Testis (tissue), 3 donors: Measurements from ENCODE around the gene CTSK. TPM values are rescaled to one million over a fixed set of nuclear protein-coding genes. Genes with fewer than 3 reads are reported as not detected.

Experiments used
- DNase-seq: peaks from one replicate; pipeline ENCODE4 v3.0.0-alpha.2; 2019
- H3K27ac ChIP-seq, 2 donors: fragments of 200-600 bp; sonication (generic); one replicate each; pipeline ENCODE4 v1.5.1; 2019
- H3K27me3 ChIP-seq: fragments of 200-600 bp; sonication (generic); one replicate; pipeline ENCODE4 v1.5.1; 2019
- H3K36me3 ChIP-seq: fragments of 200-600 bp; sonication (generic); one replicate; pipeline ENCODE4 v1.5.1; 2017; ENCODE audit warnings: low read depth; ENCODE audit errors: missing control alignments
- H3K4me1 ChIP-seq: fragments of 200-600 bp; sonication (generic); one replicate; pipeline ENCODE4 v1.5.1; 2019
- H3K4me3 ChIP-seq, 2 donors: fragments of 200-600 bp; sonication (generic); one replicate each; pipeline ENCODE4 v1.5.1; 2017 to 2019
- H3K9me3 ChIP-seq: fragments of 200-600 bp; sonication (generic); one replicate; pipeline ENCODE4 v1.5.1; 2017
- POLR2A ChIP-seq: fragments of 450-650 bp; IDR thresholded peaks from one replicate; pipeline ENCODE4 v1.6.1; 2017; ENCODE audit warnings: antibody characterized with exemption, mild to moderate bottlenecking, moderate library complexity
- WGBS, 2 donors: methylation state at CpG; one replicate each; pipeline ENCODE4 v1.1.5; 2018; 5-methylcytosine and 5-hydroxymethylcytosine counted together
- intact Hi-C: fragments of 100-400 bp; cut with DNase I; formaldehyde crosslinking; loops from one replicate; pipeline ENCODE4 v1.15.1; 2023; ENCODE audit warnings: low total_unique reads
- polyA plus RNA-seq: library from polyadenylated mRNA; stranded (reverse); fragments of 350-450 nt; fragmentation: Illumina TruSeq; extraction: RNeasy Lipid Tissue Mini Kit (QIAGEN cat#74804); gene quantifications from one replicate; pipeline ENCODE4 v1.2.3, GENCODE V29; 2014; ENCODE audit warnings: low read depth, low replicate concordance; ENCODE audit not compliant: insufficient read depth
- total RNA-seq, 2 donors: library from RNA; depleted of rRNA; stranded (reverse); fragments of >200 nt; gene quantifications; one replicate each; pipeline ENCODE4 v1.2.3, GENCODE V29; 2016
- TF ChIP-seq, protein P1 (sequence below), 3 experiments: fragments of 450-650 bp in 2 of 3; fragments of 200-600 bp in 1 of 3; sonication (generic) in 1 of 3; IDR thresholded peaks; one replicate each; pipeline ENCODE4 v1.5.1; 2016 to 2019; ENCODE audit warnings: antibody characterized with exemption in 3 of 3, mild to moderate bottlenecking in 2 of 3, moderate library complexity in 1 of 3

Gene CTSK
- total and polyA plus RNA-seq, 3 donors from 2014 or later, result 15.4 to 56.9 (median 24.7) TPM

DNA sequence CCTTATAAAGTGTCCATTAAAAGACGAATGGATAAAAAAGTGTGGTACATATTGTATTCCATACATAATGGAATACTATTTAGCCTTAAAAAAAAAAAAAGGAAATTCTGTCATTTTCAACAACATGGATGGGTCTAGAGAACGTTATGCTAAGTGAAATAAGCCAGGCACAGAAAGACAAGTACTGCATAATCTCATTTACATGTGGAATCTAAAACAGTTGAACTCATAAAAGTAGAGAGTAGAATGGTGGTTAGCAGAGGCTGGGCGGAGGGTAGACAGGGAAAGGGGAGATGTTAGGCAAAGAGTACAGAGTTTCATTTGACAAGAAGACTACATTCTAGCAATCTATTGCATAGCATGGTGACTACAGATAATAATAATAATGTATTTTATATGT is 45.0 kb downstream of the CTSK start:
- peaks cover 3% of the 10 kb centered on the region for H3K4me1 ChIP-seq
- DNase-seq, result no peak
- no peaks in the 10 kb centered on the region for H3K36me3 ChIP-seq
- H3K27ac ChIP-seq, result no peak overlapping the region
- H3K4me3 ChIP-seq, result no peak overlapping the region
- H3K27me3 ChIP-seq, result no peaks in the 10 kb centered on the region
- WGBS, 2 donors, result 78 to 90% methylated on average over 3 of the region's 3 CpGs
- intact Hi-C loops, result no loop called here
- TF ChIP-seq POLR2A, result no peak
- TF ChIP-seq, protein P1, sequence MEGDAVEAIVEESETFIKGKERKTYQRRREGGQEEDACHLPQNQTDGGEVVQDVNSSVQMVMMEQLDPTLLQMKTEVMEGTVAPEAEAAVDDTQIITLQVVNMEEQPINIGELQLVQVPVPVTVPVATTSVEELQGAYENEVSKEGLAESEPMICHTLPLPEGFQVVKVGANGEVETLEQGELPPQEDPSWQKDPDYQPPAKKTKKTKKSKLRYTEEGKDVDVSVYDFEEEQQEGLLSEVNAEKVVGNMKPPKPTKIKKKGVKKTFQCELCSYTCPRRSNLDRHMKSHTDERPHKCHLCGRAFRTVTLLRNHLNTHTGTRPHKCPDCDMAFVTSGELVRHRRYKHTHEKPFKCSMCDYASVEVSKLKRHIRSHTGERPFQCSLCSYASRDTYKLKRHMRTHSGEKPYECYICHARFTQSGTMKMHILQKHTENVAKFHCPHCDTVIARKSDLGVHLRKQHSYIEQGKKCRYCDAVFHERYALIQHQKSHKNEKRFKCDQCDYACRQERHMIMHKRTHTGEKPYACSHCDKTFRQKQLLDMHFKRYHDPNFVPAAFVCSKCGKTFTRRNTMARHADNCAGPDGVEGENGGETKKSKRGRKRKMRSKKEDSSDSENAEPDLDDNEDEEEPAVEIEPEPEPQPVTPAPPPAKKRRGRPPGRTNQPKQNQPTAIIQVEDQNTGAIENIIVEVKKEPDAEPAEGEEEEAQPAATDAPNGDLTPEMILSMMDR (IDR thresholded peaks at IDR 0.05), result no peak
- H3K9me3 ChIP-seq, result no peaks in the 10 kb centered on the region

DNA sequence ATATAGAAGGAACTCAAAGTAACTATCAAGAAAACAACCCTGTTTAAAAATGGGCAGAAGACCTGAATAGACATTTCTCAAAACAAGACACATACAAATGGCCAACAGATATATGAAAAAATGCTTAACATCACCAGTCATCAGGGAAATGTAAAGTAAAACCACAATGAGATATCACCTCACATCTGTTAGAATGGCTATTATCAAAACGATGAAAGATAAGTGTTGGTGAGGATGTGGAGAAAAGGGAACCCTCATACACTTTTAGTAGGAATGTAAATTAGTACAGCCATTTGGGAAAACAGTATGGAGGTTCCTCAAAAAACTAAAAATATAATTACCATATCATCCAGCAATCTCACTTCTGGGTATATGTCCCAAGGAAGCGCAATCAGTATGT is 45.5 kb downstream of the CTSK start:
- WGBS, 2 donors, result 88 to 94% methylated on average over 2 of the region's 2 CpGs

DNA sequence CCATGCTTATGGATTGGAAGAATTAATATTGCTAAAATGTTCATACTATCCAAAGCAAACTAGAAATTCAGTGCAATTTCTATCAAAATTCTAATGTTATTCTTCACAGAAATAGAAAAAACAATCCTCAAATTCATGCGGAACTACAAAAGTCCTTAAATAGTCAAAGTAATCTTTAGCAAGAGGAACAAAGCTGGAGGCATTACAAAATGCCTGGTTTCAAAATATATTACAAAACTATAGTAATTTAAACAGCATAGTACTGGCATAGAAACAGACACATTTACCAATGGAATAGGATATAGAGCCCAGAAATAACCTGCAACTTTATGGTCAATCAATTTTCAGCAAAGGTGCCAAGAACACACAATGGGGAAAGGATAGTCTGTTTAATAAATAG is 46.3 kb downstream of the CTSK start:
- 93 to 96% methylated on average over 1 of the region's 1 CpG for WGBS, 2 donors
- Histone ChIP-seq H3K27me3 (no peaks in the 10 kb centered on the region), H3K36me3 (no peaks in the 10 kb centered on the region), H3K4me1 (peaks cover 3% of the 10 kb centered on the region), H3K27ac (no peak overlapping the region), H3K4me3 (no peak overlapping the region), H3K9me3 (no peaks in the 10 kb centered on the region)
- TF ChIP-seq, protein P1 (IDR thresholded peaks at IDR 0.05), result no peak
- TF ChIP-seq POLR2A, result no peak
- intact Hi-C loops, result no loop called here
- DNase-seq, result no peak

More for the DNA sequence above, 45.5 kb downstream of the CTSK start:
- Histone ChIP-seq H3K36me3 (no peaks in the 10 kb centered on the region), H3K27me3 (no peaks in the 10 kb centered on the region), H3K27ac (no peak overlapping the region), H3K4me3 (no peak overlapping the region), H3K4me1 (peaks cover 3% of the 10 kb centered on the region), H3K9me3 (no peaks in the 10 kb centered on the region)
- TF ChIP-seq, protein P1 (IDR thresholded peaks at IDR 0.05), result no peak
- TF ChIP-seq POLR2A, result no peak
- no peak for DNase-seq
- intact Hi-C loops, result no loop called here

DNA sequence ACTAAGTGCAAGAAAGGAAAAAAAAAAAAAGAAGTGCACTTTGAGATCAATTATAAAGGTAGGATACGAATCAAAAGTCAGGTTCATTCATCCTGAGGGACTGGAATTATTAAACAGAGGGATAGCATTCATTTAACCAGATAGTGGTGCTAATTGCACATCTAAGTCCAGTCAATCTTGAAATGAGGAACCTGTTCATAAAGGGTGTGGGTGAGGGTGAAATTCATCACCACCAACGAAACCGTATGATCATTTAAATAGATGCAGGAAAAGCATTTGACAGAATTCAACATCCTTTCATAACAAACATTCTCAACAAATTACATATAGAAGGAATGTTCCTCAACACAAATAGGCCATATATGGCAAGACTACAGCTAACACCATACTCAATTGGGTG is 48.0 kb downstream of the CTSK start:
- no peak for TF ChIP-seq POLR2A
- TF ChIP-seq, protein P1 (IDR thresholded peaks at IDR 0.05), result no peak
- no peak for DNase-seq
- intact Hi-C loops, result no loop called here
- whole genome bisulfite sequencing, 2 donors, result 89 to 95% methylated on average over 3 of the region's 3 CpGs
- Histone ChIP-seq H3K4me1 (peaks cover 3% of the 10 kb centered on the region), H3K36me3 (no peaks in the 10 kb centered on the region), H3K27me3 (no peaks in the 10 kb centered on the region), H3K9me3 (no peaks in the 10 kb centered on the region), H3K27ac (no peak overlapping the region), H3K4me3 (no peak overlapping the region)

DNA sequence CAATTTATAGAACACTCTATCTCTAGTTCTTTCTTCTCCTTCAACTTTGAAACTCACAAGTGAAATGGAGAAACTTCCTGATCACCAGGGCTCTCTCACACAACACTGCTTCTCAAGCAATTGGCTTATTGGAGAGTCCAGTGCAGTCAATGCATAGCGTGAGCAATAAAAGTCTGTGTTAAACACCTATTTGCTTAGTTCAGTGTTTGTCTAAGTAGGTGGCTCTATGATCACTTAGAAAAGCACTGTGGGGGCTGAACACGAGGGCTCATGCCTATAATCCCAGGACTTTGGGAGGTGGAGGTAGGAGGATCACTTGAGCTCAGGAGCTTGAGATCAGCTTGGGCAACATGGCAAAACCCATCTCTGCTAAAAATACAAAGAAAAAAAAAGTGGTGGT is 54.6 kb downstream of the CTSK start:
- intact Hi-C loops, result no loop called here
- 90 to 97% methylated on average over 2 of the region's 2 CpGs for WGBS, 2 donors

More for the DNA sequence above, 54.6 kb downstream of the CTSK start:
- Histone ChIP-seq H3K27ac (no peak overlapping the region), H3K36me3 (no peaks in the 10 kb centered on the region), H3K9me3 (no peaks in the 10 kb centered on the region), H3K27me3 (no peaks in the 10 kb centered on the region), H3K4me3 (no peak overlapping the region), H3K4me1 (no peaks in the 10 kb centered on the region)
- DNase-seq, result no peak
- no peak for TF ChIP-seq POLR2A
- TF ChIP-seq, protein P1 (IDR thresholded peaks at IDR 0.05), result no peak
